Measurements from ENCODE around the gene KLF3. TPM values are rescaled to one million over a fixed set of nuclear protein-coding genes. Genes with fewer than 3 reads are reported as not detected.

Gene KLF3
- total RNA-seq: 77.3 and 81.1 TPM in 2 replicates
- polyA plus RNA-seq: 68.4 and 74.2 TPM in 2 replicates

GRCh38 chr4:38663801-38664705, at the start of gene KLF3:
Gene KLF3, plus strand, starts transcription at chr4:38664199. Its CDS starts 16,427 bp downstream, at chr4:38680626.
- Histone ChIP-seq H3K9me3 (ENCODE audit: low read depth) (no peaks in the 10 kb centered on the region), H3K9me2 (replicated peaks; ENCODE audit: insufficient read depth) (no peaks in the 10 kb centered on the region), H4K20me1 (ENCODE audit: insufficient read depth, poor library complexity, severe bottlenecking) (peaks cover 5% of the 10 kb centered on the region), H3K4me3 (peak within 1 kb of the TSS; percentile 95), H3K79me2 (peaks cover 71% of the 10 kb centered on the region), H3K27ac (peak within 1 kb of the TSS; percentile 100), H3K36me3 (replicated peaks; ENCODE audit: insufficient read depth, low read depth) (no peaks in the 10 kb centered on the region), H3K27me3 (no peaks in the 10 kb centered on the region), H3K4me1 (ENCODE audit: insufficient read depth) (peaks cover 25% of the 10 kb centered on the region), H2AFZ (peak within 1 kb of the TSS; percentile 71), H3K4me2 (peak within 1 kb of the TSS; percentile 93)
- peak; percentile 96 for DNase-seq (ENCODE audit: low spot score)
- 1% methylated on average over 35 of the region's 110 CpGs for WGBS (ENCODE audit: low lambda C conversion rate, missing lambda C conversion rate)
- no peak for TF ChIP-seq EZH2phosphoT487 (IDR thresholded peaks at IDR 0.05; ENCODE audit: low read depth, severe bottlenecking, unreplicated experiment)
- no peak for TF ChIP-seq CTCF (IDR thresholded peaks at IDR 0.05; ENCODE audit: poor library complexity)
- TF ChIP-seq EZH2 (IDR thresholded peaks at IDR 0.05; ENCODE audit: borderline replicate concordance): no peak

GRCh38 chr4:38614231-38614630, 49.8 kb upstream of the KLF3 start:
- TF ChIP-seq EZH2 (IDR thresholded peaks at IDR 0.05; ENCODE audit: borderline replicate concordance) (no peak), CTCF (IDR thresholded peaks at IDR 0.05; ENCODE audit: poor library complexity) (no peak), EZH2phosphoT487 (IDR thresholded peaks at IDR 0.05; ENCODE audit: low read depth, severe bottlenecking, unreplicated experiment) (no peak)
- no peaks in the 10 kb centered on the region for H3K36me3 ChIP-seq (replicated peaks; ENCODE audit: insufficient read depth, low read depth)
- H2AFZ ChIP-seq: no peak overlapping the region
- peak overlapping the region; percentile 59 for H3K27ac ChIP-seq
- no peaks in the 10 kb centered on the region for H3K9me2 ChIP-seq (replicated peaks; ENCODE audit: insufficient read depth)
- no peaks in the 10 kb centered on the region for H3K9me3 ChIP-seq (ENCODE audit: low read depth)
- DNase-seq (ENCODE audit: low spot score): no peak
- no peaks in the 10 kb centered on the region for H4K20me1 ChIP-seq (ENCODE audit: insufficient read depth, poor library complexity, severe bottlenecking)
- H3K79me2 ChIP-seq: no peaks in the 10 kb centered on the region
- no peak overlapping the region for H3K4me2 ChIP-seq
- no peaks in the 10 kb centered on the region for H3K27me3 ChIP-seq
- 86% methylated on average over 4 of the region's 4 CpGs for WGBS (ENCODE audit: low lambda C conversion rate, missing lambda C conversion rate)
- H3K4me1 ChIP-seq (ENCODE audit: insufficient read depth): peaks cover 11% of the 10 kb centered on the region
- H3K4me3 ChIP-seq: no peak overlapping the region

- Histone ChIP-seq H3K9me2 (replicated peaks; ENCODE audit: insufficient read depth) (no peaks in the 10 kb centered on the region), H3K9me3 (ENCODE audit: low read depth) (no peaks in the 10 kb centered on the region), H2AFZ (no peak overlapping the region), H3K79me2 (no peaks in the 10 kb centered on the region), H3K4me3 (no peak overlapping the region), H3K27me3 (no peaks in the 10 kb centered on the region), H3K27ac (no peak overlapping the region), H3K36me3 (replicated peaks; ENCODE audit: insufficient read depth, low read depth) (no peaks in the 10 kb centered on the region), H3K4me2 (no peak overlapping the region), H3K4me1 (ENCODE audit: insufficient read depth) (peaks cover 24% of the 10 kb centered on the region), H4K20me1 (ENCODE audit: insufficient read depth, poor library complexity, severe bottlenecking) (no peaks in the 10 kb centered on the region)
- TF ChIP-seq EZH2phosphoT487 (IDR thresholded peaks at IDR 0.05; ENCODE audit: low read depth, severe bottlenecking, unreplicated experiment) (no peak), EZH2 (IDR thresholded peaks at IDR 0.05; ENCODE audit: borderline replicate concordance) (no peak), CTCF (IDR thresholded peaks at IDR 0.05; ENCODE audit: poor library complexity) (no peak)
- no peak for DNase-seq (ENCODE audit: low spot score)
- 90% methylated on average over 5 of the region's 5 CpGs for WGBS (ENCODE audit: low lambda C conversion rate, missing lambda C conversion rate)
Measured at GRCh38 chr4:38615847-38616246, 48.2 kb upstream of the KLF3 start.

Measured in hepatocyte (in vitro differentiated cells).